ENCODE results near the gene GRPR.

GRPR gene

DNA sequence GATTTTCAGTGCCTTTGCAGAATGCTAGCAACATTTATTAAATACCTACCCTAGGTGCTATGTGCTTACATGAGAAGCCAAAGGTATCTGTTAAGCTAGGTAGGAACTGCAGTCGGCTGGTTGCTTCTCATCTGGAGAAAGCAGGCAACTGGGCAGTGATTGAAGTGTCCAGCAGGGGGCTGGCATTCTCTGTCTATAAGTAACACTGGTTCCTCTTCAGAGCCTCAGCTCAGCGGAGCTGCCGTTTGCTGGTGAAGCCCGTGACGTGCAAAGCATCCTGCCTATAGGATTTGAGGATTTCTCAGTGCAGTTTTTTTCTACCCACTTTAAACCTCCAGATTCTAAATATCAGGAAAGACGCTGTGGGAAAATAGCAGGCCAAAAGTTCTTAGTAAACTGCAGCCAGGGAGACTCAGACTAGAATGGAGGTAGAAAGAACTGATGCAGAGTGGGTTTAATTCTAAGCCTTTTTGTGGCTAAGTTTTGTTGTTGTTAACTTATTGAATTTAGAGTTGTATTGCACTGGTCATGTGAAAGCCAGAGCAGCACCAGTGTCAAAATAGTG is at the start of gene GRPR:
Gene GRPR (plus strand): TSS at position 344 of the 565 bp plus-strand sequence. CDS start 389 bp downstream, outside the sequence.
- TF ChIP-seq, protein P1, sequence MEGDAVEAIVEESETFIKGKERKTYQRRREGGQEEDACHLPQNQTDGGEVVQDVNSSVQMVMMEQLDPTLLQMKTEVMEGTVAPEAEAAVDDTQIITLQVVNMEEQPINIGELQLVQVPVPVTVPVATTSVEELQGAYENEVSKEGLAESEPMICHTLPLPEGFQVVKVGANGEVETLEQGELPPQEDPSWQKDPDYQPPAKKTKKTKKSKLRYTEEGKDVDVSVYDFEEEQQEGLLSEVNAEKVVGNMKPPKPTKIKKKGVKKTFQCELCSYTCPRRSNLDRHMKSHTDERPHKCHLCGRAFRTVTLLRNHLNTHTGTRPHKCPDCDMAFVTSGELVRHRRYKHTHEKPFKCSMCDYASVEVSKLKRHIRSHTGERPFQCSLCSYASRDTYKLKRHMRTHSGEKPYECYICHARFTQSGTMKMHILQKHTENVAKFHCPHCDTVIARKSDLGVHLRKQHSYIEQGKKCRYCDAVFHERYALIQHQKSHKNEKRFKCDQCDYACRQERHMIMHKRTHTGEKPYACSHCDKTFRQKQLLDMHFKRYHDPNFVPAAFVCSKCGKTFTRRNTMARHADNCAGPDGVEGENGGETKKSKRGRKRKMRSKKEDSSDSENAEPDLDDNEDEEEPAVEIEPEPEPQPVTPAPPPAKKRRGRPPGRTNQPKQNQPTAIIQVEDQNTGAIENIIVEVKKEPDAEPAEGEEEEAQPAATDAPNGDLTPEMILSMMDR (IDR thresholded peaks at IDR 0.05), result peak; percentile 42 to 51
- Histone ChIP-seq H3K27me3 (no peaks in the 10 kb centered on the region), H3K27ac (no peak within 1 kb of the TSS), H3K9me3 (peaks cover 0 to 3% (median 0%) of the 10 kb centered on the region in 3 donors), H3K36me3 (no peaks in the 10 kb centered on the region), H3K4me3 (no peak within 1 kb of the TSS), H3K4me1 (no peaks in the 10 kb centered on the region)
- intact Hi-C loops (cut with DNase I; ENCODE audit: low total_unique reads), result no loop called here
- DNase-seq, result peak; percentile 69 to 70

DNA sequence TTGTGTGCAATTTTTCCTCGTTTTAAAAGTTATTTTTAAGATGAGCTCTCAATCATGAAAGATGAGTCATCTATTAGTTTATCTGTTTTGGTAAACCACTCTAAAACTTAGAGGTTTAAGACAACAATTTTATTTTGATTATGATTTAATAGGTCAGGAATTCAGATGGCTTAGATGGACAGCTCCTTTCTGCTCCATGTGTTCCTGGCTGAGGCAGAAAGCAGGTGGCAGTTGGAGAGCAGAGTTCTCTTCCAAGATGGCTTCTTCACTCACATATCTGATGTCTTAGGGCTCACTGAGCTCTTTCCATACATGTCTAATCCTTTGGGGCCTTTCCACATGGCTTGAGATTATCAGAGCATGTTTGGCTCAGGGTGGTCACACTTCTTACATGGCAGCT is 48.3 kb upstream of the GRPR start:
- no peaks in the 10 kb centered on the region for H3K4me1 ChIP-seq
- H3K27me3 ChIP-seq, result no peaks in the 10 kb centered on the region
- H3K36me3 ChIP-seq, result no peaks in the 10 kb centered on the region
- intact Hi-C loops (cut with DNase I; ENCODE audit: low total_unique reads), result no loop called here
- H3K9me3 ChIP-seq, result no peaks in the 10 kb centered on the region
- no peak overlapping the region for H3K27ac ChIP-seq
- no peak overlapping the region for H3K4me3 ChIP-seq
- no peak for DNase-seq
- TF ChIP-seq, protein P1 (IDR thresholded peaks at IDR 0.05), result no peak

DNA sequence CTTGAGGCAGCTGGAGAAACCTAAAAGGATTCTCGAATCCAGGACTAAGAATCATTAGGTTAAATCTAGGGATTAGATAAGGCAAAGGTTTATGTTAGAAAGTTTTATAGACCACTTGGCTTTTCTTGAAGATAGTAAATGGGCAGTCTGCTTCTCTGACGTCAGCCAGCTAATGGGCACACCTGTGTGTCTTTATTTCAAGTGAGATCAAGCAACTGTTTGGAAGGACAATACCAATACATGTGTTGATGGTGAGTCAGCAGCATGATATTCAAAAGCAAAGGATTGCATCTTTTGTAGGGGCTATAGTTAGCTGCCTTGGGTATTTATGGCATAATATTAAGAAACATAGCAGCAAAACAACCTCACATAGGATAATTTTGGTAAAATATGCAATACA is 46.5 kb upstream of the GRPR start:
- no peaks in the 10 kb centered on the region for H3K9me3 ChIP-seq
- TF ChIP-seq, protein P1 (IDR thresholded peaks at IDR 0.05), result no peak
- no peak overlapping the region for H3K27ac ChIP-seq
- intact Hi-C loops (cut with DNase I; ENCODE audit: low total_unique reads), result no loop called here
- H3K27me3 ChIP-seq, result no peaks in the 10 kb centered on the region
- no peaks in the 10 kb centered on the region for H3K36me3 ChIP-seq
- no peaks in the 10 kb centered on the region for H3K4me1 ChIP-seq
- no peak overlapping the region for H3K4me3 ChIP-seq
- no peak for DNase-seq

DNA sequence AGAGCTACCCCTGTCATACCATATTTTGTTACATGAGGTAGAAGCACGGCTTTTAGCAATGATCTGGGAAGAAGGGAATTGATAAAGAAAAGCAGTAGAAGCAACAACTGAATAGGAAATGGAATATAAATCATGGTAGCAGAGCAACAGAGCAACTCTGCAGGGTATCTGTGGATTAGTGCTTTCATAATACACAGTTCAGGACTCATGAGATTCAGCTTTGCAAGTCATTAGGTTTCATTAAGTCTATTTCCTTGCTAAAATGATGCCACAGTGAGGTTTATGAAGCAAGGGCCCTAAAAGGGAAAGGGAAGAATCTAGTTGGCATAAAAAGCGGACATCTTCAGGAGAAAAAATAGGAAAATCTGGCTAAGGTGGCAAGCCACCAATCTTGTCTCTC is 45.6 kb upstream of the GRPR start:
- TF ChIP-seq, protein P1 (IDR thresholded peaks at IDR 0.05), result no peak
- H3K4me1 ChIP-seq, result no peaks in the 10 kb centered on the region
- intact Hi-C loops (cut with DNase I; ENCODE audit: low total_unique reads), result no loop called here
- no peak overlapping the region for H3K4me3 ChIP-seq
- no peak overlapping the region for H3K27ac ChIP-seq
- no peaks in the 10 kb centered on the region for H3K36me3 ChIP-seq
- no peaks in the 10 kb centered on the region for H3K9me3 ChIP-seq
- no peak for DNase-seq
- H3K27me3 ChIP-seq, result no peaks in the 10 kb centered on the region

DNA sequence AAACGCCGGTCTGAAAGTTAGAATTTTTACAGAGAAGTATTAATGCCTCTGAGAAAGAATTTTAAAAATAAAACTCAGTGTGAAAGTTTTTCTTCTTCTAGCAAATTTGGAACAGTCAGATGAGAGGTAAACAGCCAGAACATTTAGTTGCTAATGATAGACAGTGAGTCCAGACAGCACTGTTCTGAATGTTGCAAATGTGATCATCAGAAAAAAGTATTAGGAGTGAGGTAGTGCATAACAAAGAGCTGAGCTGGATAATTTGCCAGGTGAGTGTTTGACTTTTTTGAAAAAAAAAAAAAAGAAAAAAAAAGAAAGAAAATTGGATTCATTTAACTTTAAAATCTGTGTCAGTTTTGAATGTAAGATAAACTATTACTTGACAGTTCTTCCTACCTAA is 42.0 kb upstream of the GRPR start:
- Histone ChIP-seq H3K36me3 (no peaks in the 10 kb centered on the region), H3K27me3 (no peaks in the 10 kb centered on the region)
- intact Hi-C loops (cut with DNase I; ENCODE audit: low total_unique reads), result no loop called here

More for the DNA sequence above, 42.0 kb upstream of the GRPR start:
- H3K27ac ChIP-seq, result no peak overlapping the region
- H3K4me3 ChIP-seq, result no peak overlapping the region
- DNase-seq, result no peak
- no peaks in the 10 kb centered on the region for H3K9me3 ChIP-seq
- TF ChIP-seq, protein P1 (IDR thresholded peaks at IDR 0.05), result no peak
- H3K4me1 ChIP-seq, result no peaks in the 10 kb centered on the region
